Epidermal melanocyte (primary cell): ENCODE results near the gene GPR173.

ENCODE experiments used
- DNase-seq: peaks from one replicate; pipeline ENCODE4 v3.0.0; 2011; ENCODE audit warnings: low spot score; ENCODE audit not compliant: insufficient read length

GPR173 gene

GRCh38 chrX:53071064-53071463, 22.5 kb downstream of the GPR173 start:
- DNase-seq, result no peak

- no peak for DNase-seq
These were observed 23.2 kb downstream of the GPR173 start for GRCh38 chrX:53071604-53072417.

- no peak for DNase-seq
These were observed 24.0 kb downstream of the GPR173 start for GRCh38 chrX:53072418-53073114.

DNA sequence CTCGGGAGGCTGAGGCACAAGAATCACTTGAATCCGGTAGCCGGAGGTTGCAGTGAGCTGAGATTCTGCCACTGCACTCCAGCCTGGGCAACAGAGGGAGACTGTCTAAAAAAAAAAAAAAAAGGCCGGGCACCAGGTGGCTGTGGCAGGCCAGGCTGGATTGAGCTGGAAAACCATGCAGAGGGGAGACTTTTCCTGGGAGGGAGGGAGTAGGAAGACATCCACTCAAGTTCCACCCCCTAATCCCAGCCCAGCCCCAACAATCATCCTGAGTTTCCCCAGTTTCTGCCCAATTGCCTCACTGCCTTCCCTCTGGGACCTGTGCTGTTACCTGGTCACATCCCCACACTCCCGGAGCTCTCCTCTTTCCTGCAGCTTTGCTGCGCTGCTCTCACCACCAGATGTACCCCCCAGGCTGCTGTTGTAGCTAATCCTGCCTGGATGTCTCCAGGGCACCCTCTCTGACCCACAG, 24.6 kb downstream of the GPR173 start:
- DNase-seq, result no peak

DNA sequence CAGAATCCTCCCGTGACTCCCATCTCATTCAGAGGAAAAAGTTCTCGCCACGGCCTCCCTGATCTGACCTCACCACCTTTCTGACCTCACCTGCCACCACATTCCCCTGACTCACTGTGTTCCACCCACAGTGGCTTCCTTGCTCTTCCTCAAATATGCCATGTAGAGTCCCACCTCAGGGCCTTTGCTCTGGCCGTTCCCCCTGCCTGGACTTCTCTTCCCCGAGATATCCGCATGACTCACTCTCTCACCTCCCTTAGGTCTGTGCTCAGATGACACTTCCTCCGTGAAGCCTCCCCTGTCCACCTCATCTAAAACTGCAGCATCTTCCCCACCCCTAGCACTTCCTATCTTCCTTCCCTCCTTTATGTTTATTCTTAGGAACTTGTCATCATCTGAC, 26.4 kb downstream of the GPR173 start:
- no peak for DNase-seq

DNA sequence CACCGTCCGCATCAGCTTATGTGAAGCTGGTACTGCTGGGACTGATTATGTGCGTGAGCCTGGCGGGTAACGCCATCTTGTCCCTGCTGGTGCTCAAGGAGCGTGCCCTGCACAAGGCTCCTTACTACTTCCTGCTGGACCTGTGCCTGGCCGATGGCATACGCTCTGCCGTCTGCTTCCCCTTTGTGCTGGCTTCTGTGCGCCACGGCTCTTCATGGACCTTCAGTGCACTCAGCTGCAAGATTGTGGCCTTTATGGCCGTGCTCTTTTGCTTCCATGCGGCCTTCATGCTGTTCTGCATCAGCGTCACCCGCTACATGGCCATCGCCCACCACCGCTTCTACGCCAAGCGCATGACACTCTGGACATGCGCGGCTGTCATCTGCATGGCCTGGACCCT, 28.1 kb downstream of the GPR173 start:
- no peak for DNase-seq

GRCh38 chrX:53077207-53078197, 28.9 kb downstream of the GPR173 start:
- no peak for DNase-seq

- no peak for DNase-seq
These were observed 30.4 kb downstream of the GPR173 start for GRCh38 chrX:53078943-53079342.

GRCh38 chrX:53080628-53081580, 32.3 kb downstream of the GPR173 start:
- DNase-seq, result no peak

DNA sequence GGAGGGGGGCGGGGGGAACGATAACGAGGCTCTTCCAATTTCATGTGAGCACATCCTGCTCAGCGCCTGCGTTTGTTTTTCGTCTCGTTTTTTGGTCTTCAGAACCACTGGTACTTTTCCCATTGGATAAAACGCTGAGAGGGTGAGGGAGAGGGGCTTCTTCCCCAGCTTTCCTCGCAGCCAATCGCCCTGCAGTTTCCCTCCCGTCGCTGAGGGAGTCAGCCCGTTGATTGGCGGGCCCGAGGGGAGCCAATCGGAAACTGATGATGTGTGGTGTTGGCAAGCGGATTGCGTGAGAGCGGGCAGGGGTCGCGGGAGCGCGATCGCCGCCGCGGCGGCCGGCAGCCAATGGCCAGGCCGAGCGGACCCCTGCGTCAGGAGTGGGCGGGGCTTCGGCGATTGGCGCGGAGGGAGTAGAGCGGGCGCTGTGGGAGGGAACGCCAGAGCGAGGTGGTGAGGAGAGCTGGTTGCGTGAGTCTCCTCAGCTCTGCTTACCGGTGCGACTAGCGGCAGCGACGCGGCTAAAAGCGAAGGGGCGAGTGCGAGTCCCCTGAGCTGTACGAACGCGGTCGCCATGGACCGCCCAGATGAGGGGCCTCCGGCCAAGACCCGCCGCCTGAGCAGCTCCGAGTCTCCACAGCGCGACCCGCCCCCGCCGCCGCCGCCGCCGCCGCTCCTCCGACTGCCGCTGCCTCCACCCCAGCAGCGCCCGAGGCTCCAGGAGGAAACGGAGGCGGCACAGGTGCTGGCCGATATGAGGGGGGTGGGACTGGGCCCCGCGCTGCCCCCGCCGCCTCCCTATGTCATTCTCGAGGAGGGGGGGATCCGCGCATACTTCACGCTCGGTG, 33.6 kb downstream of the GPR173 start, which contains the start of gene TSPYL2:
TSPYL2 (plus strand) TSS at position 443 of the 848 bp plus-strand sequence; CDS start at position 575, 132 bp downstream.
- DNase-seq, result peak; percentile 85

DNA sequence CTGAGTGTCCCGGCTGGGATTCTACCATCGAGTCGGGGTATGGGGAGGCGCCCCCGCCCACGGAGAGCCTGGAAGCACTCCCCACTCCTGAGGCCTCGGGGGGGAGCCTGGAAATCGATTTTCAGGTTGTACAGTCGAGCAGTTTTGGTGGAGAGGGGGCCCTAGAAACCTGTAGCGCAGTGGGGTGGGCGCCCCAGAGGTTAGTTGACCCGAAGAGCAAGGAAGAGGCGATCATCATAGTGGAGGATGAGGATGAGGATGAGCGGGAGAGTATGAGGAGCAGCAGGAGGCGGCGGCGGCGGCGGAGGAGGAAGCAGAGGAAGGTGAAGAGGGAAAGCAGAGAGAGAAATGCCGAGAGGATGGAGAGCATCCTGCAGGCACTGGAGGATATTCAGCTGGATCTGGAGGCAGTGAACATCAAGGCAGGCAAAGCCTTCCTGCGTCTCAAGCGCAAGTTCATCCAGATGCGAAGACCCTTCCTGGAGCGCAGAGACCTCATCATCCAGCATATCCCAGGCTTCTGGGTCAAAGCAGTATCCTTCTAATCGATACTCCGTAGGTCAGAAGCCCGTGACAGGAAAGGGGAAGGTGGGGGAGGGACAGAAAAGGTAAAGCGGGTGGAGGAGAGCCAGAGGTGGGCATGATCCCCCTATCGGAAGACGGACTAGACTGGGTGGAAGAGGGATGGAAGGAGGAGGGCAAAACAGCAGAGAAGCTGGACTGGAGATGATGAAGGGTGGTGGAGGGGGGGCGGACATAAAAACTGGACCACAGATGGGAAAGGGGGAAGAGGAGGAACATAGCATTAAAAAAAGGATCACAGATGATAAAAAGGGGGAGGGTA, 34.4 kb downstream of the GPR173 start:
- DNase-seq, result no peak

GRCh38 chrX:53084043-53084570, 35.5 kb downstream of the GPR173 start:
- DNase-seq, result no peak

DNA sequence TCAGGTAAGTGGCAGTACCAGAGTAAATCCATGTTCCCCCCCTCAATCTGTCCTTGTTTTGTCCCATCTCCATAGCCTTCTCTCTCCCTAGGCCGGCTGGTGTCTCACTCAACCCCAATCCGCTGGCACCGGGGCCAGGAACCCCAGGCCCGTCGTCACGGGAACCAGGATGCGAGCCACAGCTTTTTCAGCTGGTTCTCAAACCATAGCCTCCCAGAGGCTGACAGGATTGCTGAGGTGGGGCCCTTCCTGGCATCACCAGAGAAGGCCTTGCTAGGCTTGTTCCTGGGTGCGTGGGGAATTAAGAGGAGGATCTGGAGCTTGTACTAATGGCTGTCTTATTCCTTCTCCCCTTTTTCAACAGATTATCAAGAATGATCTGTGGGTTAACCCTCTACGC, 36.3 kb downstream of the GPR173 start:
- DNase-seq, result no peak

DNA sequence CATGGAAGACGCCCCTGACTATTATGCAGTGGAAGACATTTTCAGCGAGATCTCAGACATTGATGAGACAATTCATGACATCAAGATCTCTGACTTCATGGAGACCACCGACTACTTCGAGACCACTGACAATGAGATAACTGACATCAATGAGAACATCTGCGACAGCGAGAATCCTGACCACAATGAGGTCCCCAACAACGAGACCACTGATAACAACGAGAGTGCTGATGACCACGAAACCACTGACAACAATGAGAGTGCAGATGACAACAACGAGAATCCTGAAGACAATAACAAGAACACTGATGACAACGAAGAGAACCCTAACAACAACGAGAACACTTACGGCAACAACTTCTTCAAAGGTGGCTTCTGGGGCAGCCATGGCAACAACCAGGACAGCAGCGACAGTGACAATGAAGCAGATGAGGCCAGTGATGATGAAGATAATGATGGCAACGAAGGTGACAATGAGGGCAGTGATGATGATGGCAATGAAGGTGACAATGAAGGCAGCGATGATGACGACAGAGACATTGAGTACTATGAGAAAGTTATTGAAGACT, 37.2 kb downstream of the GPR173 start:
- DNase-seq, result no peak

- no peak for DNase-seq
These were observed 37.9 kb downstream of the GPR173 start for GRCh38 chrX:53086464-53086863.

GRCh38 chrX:53087388-53087831, 38.8 kb downstream of the GPR173 start:
- DNase-seq, result no peak

GRCh38 chrX:53088136-53088974, 39.8 kb downstream of the GPR173 start:
- no peak for DNase-seq
